Thymus (tissue), 11 donors: ENCODE measurements around the gene PDCD6IP. TPM values are rescaled to one million over a fixed set of nuclear protein-coding genes. Genes with fewer than 3 reads are reported as not detected.

Source experiments
- DNase-seq, 9 donors: peaks; one replicate each; pipeline ENCODE4 v3.0.0-alpha.2; 2013; ENCODE audit warnings: low spot score in 9 of 9, low read depth in 6 of 9, missing footprints in 1 of 9
- H3K27ac ChIP-seq, 2 donors: one replicate each; pipeline ENCODE4 v1.5.1; 2013; ENCODE audit warnings: control low read depth in 1 of 2, low read depth in 1 of 2, low read length in 1 of 2, mild to moderate bottlenecking in 1 of 2, moderate library complexity in 1 of 2
- H3K27me3 ChIP-seq, 2 donors: one replicate each; pipeline ENCODE4 v1.5.1; 2013; ENCODE audit warnings: low read length in 1 of 2; ENCODE audit not compliant: control insufficient read depth in 2 of 2, insufficient read depth in 1 of 2
- H3K36me3 ChIP-seq, 2 donors: one replicate each; pipeline ENCODE4 v1.5.1; 2013; ENCODE audit warnings: low read length in 1 of 2, mild to moderate bottlenecking in 1 of 2, moderate library complexity in 1 of 2; ENCODE audit not compliant: control insufficient read depth in 2 of 2, insufficient read depth in 2 of 2
- H3K4me1 ChIP-seq, 2 donors: one replicate each; pipeline ENCODE4 v1.5.1; 2013; ENCODE audit warnings: low read length in 2 of 2; ENCODE audit not compliant: control insufficient read depth in 2 of 2, insufficient read depth in 2 of 2
- H3K4me3 ChIP-seq, 2 donors: one replicate each; pipeline ENCODE4 v1.5.1; 2013; ENCODE audit warnings: low read length in 2 of 2, control low read depth in 1 of 2, mild to moderate bottlenecking in 1 of 2
- H3K9me3 ChIP-seq, 2 donors: one replicate each; pipeline ENCODE4 v1.5.1; 2013; ENCODE audit warnings: low read length in 1 of 2, mild to moderate bottlenecking in 1 of 2; ENCODE audit not compliant: control insufficient read depth in 2 of 2, insufficient read depth in 1 of 2
- WGBS: extraction: QIAGEN DNeasy Blood & Tissue Kit; methylation state at CpG from one replicate; pipeline ENCODE4 v1.1.7; 2013; 5-methylcytosine and 5-hydroxymethylcytosine counted together
- polyA plus RNA-seq: library from polyadenylated mRNA; stranded (reverse); fragments of 200-250 nt; gene quantifications from one replicate; pipeline ENCODE4 v1.2.3, GENCODE V29; 2013
- total RNA-seq: library from RNA; stranded (reverse); fragments of 120-200 nt; gene quantifications from one replicate; pipeline ENCODE4 v1.2.4, GENCODE V29; 2013
- donor health status: healthy.

PDCD6IP gene
- total and polyA plus RNA-seq, 2 donors = 62.9 to 68.5 TPM

DNA sequence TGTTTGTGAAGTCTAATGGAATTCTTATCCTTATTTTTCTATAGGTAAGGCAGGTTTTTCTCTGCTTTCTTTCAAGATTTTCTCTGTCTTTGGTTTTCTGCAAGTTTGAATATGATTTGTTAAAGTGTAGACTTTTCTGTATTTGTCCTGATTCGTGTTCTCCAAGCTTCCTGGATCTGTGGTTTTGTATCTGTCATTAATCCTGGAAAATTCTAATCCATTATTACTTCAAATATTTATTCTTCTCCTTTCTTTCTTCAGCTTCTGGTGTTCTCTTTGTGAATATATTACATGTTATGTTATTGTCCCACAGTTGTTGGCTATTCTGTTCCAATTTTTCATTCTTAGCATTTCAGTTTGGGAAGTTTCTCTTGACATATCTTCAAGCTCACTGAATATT lies 76.4 kb downstream of the PDCD6IP start:
- no peak overlapping the region for H3K27ac ChIP-seq
- H3K4me1 ChIP-seq = no peaks in the 10 kb centered on the region
- H3K36me3 ChIP-seq = peaks cover 0 to 2% of the 10 kb centered on the region in 2 donors
- no peak overlapping the region for H3K4me3 ChIP-seq
- no peak for DNase-seq
- H3K27me3 ChIP-seq = no peaks in the 10 kb centered on the region
- no peaks in the 10 kb centered on the region for H3K9me3 ChIP-seq
- 92% methylated on average over 1 of the region's 1 CpG for WGBS

DNA sequence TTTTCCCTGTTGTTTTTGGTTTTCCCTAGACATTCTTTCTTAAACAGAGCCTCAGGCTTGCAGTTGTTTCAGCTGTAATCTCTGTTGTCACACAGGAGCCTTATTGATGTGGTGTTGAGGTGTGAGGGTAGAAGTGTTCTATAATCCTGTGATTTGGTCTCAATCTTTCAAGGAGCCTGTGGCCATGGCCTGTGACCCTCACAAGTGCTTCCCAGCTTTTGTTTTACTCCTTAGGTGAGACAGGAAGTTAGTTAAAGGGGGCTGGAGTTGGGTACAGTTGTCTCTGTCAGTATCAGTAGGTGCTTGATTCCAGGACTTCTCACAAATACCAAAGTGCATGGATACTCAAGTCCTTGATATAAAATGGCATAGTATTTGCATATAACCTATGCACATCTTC lies 77.2 kb downstream of the PDCD6IP start:
- no peaks in the 10 kb centered on the region for H3K36me3 ChIP-seq
- DNase-seq = no peak
- H3K4me3 ChIP-seq = no peak overlapping the region
- H3K27me3 ChIP-seq = no peaks in the 10 kb centered on the region
- H3K27ac ChIP-seq = no peak overlapping the region
- no peaks in the 10 kb centered on the region for H3K9me3 ChIP-seq
- H3K4me1 ChIP-seq = no peaks in the 10 kb centered on the region

DNA sequence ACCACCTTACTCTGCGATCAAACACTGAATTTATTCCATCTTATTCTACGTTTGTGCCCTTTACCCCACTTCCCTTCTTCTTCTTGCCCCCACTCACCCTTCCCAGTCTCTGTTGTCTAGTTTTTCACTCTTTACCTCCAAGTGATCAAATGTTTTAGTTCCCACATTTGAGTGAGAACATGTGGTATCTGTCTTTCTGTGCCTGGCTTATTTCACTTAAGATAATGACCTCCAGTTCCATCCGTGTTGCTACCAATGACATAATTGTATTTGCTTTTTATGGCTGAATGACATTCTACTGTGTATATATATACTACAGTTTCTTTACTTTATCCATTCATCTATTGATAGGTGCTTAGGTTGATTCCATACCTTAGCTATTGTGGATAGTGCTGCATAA lies 78.8 kb downstream of the PDCD6IP start:
- WGBS = 98% methylated on average over 3 of the region's 3 CpGs
- Histone ChIP-seq H3K27me3 (no peaks in the 10 kb centered on the region), H3K4me1 (peaks cover 0 to 14% of the 10 kb centered on the region in 2 donors), H3K4me3 (no peak overlapping the region), H3K9me3 (no peaks in the 10 kb centered on the region), H3K27ac (no peak overlapping the region), H3K36me3 (no peaks in the 10 kb centered on the region)
- no peak for DNase-seq

DNA sequence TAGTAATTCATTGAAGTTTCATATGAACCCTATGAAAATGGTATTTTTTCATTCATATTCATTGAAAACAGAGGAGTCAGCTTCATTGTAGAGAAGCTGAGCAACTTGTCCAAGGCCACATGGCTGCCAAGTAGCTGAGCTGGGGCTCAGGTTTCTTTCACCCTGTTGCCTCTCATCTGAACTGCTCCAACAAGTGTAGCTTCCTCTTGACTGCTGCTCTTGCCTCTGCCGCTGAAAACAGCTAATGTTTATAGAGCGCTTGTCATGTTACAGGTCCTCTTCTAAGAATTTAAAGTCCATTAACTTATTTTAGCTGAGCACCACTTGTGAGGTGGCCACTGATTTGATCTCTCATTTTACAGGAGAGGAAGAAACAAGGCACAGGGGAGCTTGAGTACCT lies 81.1 kb downstream of the PDCD6IP start:
- Histone ChIP-seq H3K4me1 (peaks cover 0 to 25% of the 10 kb centered on the region in 2 donors), H3K4me3 (no peak overlapping the region), H3K9me3 (no peaks in the 10 kb centered on the region), H3K27ac (no peak overlapping the region), H3K36me3 (no peaks in the 10 kb centered on the region), H3K27me3 (no peaks in the 10 kb centered on the region)
- WGBS = 90% methylated on average over 2 of the region's 2 CpGs
- no peak for DNase-seq

DNA sequence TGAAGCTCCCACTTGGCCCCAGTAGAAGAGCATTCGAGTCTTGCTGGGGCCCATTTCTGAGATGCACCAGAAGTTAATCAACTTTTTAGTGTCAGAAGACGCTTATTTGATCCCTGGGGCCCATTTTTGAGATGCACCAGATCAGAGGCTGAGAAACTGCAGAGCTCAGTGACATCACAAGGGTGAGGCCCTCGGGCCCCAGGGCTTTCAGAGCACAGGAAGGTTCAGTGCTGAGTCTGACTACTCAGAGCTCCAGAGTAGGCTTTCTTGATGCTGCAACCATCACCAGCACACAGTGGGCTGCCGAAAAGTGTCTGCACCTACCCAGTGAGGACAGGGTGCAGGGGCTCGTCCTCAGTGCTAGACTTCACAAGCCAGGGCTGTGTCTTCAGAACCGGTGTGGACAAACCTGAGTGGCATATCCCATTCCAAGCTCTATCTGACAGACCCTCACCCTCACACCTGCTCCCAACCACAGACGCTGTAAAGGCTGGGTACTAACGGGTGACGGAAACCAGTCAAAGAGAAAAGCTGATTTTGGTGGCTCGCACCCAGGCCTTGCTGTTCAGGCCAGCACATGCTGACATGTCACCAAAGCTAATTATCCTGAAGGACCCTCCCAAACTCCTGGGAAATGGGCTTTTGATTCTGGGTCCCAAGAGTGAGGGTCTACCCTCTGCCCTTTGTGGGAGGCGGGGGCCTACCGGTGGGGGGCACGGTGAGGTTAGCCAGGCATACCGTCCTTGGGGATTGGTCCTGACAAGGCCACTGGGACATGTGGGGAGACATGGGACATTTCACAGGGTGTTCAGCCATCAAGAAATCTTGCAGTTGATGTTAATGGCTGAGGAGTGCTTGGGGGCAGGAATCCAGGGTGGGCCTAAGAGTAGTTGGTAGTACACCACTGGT lies 83.0 kb downstream of the PDCD6IP start:
- Histone ChIP-seq H3K27me3 (no peaks in the 10 kb centered on the region), H3K36me3 (no peaks in the 10 kb centered on the region), H3K4me1 (peaks cover 0 to 27% of the 10 kb centered on the region in 2 donors), H3K4me3 (no peak overlapping the region), H3K9me3 (no peaks in the 10 kb centered on the region), H3K27ac (peak overlapping the region in 1 of 2 donors; percentile 65)
- 92% methylated on average over 14 of the region's 14 CpGs for WGBS
- peak in 8 of 9 donors; percentile 13 to 71 (median 40) for DNase-seq

DNA sequence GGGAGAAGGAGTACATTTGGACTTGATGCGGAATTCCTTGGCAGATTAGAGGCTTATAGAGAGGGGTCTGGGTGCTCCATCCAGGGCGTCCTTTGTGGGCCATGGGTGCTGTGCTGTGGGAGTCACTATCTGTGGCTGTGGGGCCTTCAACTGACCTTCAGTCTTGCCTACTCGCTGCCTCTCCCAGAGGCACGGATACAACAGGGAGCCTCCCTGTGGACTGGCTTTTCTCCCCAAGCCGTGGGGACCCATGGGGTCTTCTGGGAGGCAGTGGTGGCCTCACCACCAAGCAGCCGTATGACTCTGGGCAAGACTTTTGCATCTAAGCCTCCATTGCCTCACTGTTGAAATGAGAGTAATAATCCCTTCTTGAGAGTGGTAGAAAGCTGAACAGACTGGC lies 83.9 kb downstream of the PDCD6IP start:
- Histone ChIP-seq H3K4me3 (no peak overlapping the region), H3K36me3 (no peaks in the 10 kb centered on the region), H3K27ac (no peak overlapping the region), H3K4me1 (peaks cover 0 to 27% of the 10 kb centered on the region in 2 donors), H3K9me3 (no peaks in the 10 kb centered on the region), H3K27me3 (no peaks in the 10 kb centered on the region)
- DNase-seq = no peak
- WGBS = 96% methylated on average over 6 of the region's 6 CpGs

DNA sequence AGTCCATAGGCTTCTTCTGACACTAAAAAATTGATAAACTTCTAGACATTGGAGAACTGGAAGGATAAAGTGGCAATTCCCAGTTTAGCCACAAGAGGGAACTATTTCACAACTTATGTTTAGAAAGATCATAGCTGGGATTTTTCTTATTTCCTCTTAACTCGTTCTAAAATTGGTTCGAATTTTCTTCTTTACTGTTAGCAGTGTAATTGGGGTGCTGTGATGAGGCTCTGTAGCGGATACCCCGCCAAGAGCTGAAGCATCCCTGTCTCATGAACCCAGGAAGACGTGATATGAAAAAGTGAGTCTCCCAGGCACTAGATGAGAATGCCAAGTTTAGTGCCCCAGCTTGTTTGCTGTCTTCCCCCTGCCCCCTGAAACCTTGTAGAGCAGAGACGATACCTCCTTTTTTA lies 85.1 kb downstream of the PDCD6IP start:
- Histone ChIP-seq H3K27me3 (no peaks in the 10 kb centered on the region), H3K4me1 (peaks cover 0 to 27% of the 10 kb centered on the region in 2 donors), H3K27ac (no peak overlapping the region), H3K4me3 (no peak overlapping the region), H3K9me3 (no peaks in the 10 kb centered on the region), H3K36me3 (no peaks in the 10 kb centered on the region)
- peak in 8 of 9 donors; percentile 30 to 81 (median 70) for DNase-seq
- 20% methylated on average over 6 of the region's 6 CpGs for WGBS

DNA sequence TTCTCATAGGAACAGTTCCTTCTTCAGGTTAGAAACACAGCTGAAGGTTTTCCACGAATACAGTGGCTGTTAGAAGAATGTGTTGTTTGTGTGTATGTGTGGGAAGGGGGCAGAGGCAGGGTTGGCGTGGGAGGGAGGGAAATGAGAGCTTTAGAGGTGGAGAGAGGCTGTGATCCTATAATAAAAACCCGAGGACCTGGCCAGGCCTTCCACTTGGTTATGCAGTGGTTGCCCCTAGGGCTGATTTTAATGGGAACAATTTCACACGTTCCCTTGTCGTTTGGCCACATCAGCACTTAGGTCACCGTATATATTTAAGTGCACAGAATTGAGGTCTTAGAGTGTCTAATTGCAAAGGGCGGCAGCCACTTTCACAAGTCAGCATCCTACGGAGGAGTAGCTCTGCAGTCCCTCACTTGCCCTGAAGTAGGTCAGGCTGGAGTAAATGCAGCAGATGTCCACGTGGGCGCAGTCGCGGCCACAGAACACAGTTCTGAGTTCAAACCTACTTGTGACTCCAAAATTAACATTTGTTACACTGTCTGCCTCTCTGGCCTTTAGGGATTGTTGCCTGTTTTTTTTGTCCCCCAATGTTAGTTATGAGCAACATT lies 85.6 kb downstream of the PDCD6IP start:
- WGBS = 79% methylated on average over 12 of the region's 12 CpGs
- Histone ChIP-seq H3K4me3 (no peak overlapping the region), H3K36me3 (no peaks in the 10 kb centered on the region), H3K9me3 (no peaks in the 10 kb centered on the region), H3K4me1 (peaks cover 0 to 27% of the 10 kb centered on the region in 2 donors), H3K27ac (no peak overlapping the region), H3K27me3 (no peaks in the 10 kb centered on the region)
- peak in 1 of 9 donors; percentile 25 for DNase-seq

DNA sequence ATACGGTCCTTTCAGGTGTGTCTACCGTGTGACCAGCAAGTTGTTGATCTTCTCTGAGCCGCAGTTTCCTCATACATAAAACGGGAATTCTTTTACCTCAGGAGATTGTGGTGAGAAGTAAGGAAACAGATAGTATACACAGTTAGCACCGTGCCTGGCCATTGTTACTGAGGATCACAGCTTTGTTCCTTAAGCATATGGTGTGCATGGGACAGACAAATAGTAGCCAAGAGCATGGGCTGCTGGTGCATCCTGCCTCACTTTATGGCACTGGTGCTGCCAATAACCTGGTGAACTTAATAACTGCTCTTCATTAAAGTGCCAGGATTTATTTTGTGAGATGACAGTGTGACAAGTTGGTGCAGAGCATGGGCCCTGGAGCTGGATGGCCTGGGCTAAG lies 86.3 kb downstream of the PDCD6IP start:
- peaks cover 0 to 29% of the 10 kb centered on the region in 2 donors for H3K4me1 ChIP-seq
- no peaks in the 10 kb centered on the region for H3K9me3 ChIP-seq
- no peaks in the 10 kb centered on the region for H3K27me3 ChIP-seq
- WGBS = 74% methylated on average over 5 of the region's 5 CpGs
- H3K36me3 ChIP-seq = no peaks in the 10 kb centered on the region
- no peak overlapping the region for H3K4me3 ChIP-seq
- no peak overlapping the region for H3K27ac ChIP-seq
- no peak for DNase-seq
